ENCODE measurements around the gene CLBA1. TPM values are rescaled to one million over a fixed set of nuclear protein-coding genes. Genes with fewer than 3 reads are reported as not detected.
A peak's percentile ranks its signal among the peaks of the same experiment; 100 is the strongest.

CLBA1 gene
- total and polyA plus RNA-seq, 4 donors, result 12.3 to 22.3 (median 13.8) TPM

DNA sequence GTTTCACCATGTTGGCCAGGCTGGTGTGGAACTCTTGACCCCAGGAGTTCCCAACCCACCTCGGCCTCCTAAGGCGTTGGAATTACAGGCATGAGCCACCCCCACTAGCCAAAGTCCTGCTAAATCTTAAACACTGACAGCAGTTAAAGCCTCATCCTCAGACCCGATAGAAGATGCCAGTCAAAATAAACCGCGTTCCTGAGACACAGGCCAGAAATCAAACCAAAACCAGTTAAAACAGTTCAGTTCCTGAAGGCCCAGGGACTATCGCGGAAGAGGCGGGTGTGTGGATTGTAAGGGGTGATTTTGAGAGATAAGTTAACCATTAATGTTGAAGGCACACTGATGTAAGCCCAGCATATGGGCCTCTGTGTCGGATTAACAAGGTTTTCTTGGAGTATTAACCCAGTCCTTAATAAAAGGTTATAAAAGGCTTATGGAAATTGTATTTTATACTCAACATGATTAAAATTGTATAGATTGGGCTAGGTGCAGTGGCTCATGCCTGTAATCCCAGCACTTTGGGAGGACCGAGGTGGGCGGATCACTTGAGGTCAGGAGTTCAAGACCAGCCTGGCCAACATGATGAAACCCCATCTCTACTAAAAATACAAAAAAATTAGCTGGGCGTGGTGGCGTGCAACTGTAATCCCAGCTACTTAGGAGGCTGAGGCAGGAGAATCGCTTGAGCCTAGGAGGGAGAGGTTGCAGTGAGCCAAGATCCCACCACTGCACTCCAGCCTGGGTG lies 54.0 kb downstream of the CLBA1 start:
- ATAC-seq (ENCODE audit: insufficient read depth, low FRiP score) (no peak), DNase-seq (peak in 1 of 3 donors; percentile 41)
- TF ChIP-seq, protein P1, sequence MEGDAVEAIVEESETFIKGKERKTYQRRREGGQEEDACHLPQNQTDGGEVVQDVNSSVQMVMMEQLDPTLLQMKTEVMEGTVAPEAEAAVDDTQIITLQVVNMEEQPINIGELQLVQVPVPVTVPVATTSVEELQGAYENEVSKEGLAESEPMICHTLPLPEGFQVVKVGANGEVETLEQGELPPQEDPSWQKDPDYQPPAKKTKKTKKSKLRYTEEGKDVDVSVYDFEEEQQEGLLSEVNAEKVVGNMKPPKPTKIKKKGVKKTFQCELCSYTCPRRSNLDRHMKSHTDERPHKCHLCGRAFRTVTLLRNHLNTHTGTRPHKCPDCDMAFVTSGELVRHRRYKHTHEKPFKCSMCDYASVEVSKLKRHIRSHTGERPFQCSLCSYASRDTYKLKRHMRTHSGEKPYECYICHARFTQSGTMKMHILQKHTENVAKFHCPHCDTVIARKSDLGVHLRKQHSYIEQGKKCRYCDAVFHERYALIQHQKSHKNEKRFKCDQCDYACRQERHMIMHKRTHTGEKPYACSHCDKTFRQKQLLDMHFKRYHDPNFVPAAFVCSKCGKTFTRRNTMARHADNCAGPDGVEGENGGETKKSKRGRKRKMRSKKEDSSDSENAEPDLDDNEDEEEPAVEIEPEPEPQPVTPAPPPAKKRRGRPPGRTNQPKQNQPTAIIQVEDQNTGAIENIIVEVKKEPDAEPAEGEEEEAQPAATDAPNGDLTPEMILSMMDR (IDR thresholded peaks at IDR 0.05; ENCODE audit: control extremely low read depth, extremely low read depth), result no peak
- no peaks in the 10 kb centered on the region for H3K9me3 ChIP-seq (ENCODE audit: control insufficient read depth in 4 of 4, insufficient read depth in 3 of 4, low read length in 3 of 4)
- 78 to 88% methylated on average over 10 to 14 of the region's 14 CpGs for WGBS, 2 donors
- H3K27me3 ChIP-seq (ENCODE audit: control insufficient read depth in 3 of 3, insufficient read depth in 3 of 3, low read length in 2 of 3), result peaks cover 0 to 5% (median 0%) of the 10 kb centered on the region in 3 donors
- H3K9ac ChIP-seq (ENCODE audit: insufficient read depth in 1 of 2, low read length in 2 of 2), result no peak overlapping the region
- no peak overlapping the region for H3K4me3 ChIP-seq
- H3K36me3 ChIP-seq (ENCODE audit: control insufficient read depth in 4 of 4, insufficient read depth in 4 of 4, low read length in 4 of 4), result no peaks in the 10 kb centered on the region
- H3K27ac ChIP-seq (ENCODE audit: low read depth in 1 of 2, low read length in 1 of 2), result no peak overlapping the region
- H3K4me1 ChIP-seq (ENCODE audit: control insufficient read depth in 5 of 5, insufficient read depth in 5 of 5, low read length in 5 of 5), result no peaks in the 10 kb centered on the region

DNA sequence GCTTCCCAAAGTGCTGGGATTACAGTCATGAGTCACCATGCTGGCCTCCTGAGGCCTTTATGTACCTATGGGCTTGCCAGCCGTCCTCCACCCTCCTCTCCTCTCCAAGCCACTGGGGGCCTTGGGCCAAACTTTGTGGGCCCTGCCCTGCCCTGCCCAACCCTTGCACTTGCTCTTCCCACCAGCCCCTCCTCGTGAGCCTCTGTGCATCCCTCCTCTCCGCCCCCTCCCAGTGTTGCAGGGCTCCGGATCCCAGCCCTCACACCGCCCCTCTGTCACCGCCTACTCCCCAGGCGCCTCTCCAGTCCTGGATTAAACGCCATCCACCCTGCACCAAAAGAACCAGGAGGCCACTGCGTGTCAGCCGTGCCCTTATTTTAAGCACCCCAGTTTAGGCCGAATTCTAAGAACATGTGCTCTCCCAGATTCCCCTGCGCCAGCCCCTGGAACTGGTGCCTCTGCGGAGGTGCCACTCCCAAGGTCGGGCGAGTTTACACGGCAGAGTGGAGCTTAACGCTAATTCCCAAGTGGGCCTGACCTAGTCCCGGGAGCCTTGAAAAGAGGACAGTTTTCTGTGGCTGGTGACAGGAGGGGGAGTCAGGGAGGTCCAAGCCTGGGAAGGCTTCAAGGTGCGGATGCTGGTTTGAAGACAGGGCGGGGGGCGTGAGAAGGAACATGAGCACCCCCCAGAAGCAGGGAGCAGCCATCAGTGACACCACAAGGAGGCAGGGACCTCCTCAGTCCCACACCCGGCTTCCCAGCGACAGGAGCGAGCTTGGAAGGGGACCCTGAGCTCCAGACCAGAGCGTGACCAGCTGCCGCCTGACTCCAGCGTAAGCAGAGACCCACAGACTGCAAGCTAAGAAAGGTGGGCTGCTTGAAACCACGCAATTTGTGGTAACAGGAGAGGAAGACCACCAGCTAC lies 56.5 kb downstream of the CLBA1 start:
- WGBS, 2 donors, result 84 to 95% methylated on average over 28 of the region's 28 CpGs
- peaks cover 0 to 3% (median 0%) of the 10 kb centered on the region in 3 donors for H3K27me3 ChIP-seq (ENCODE audit: control insufficient read depth in 3 of 3, insufficient read depth in 3 of 3, low read length in 2 of 3)
- DNase-seq, result no peak
- H3K4me1 ChIP-seq (ENCODE audit: control insufficient read depth in 5 of 5, insufficient read depth in 5 of 5, low read length in 5 of 5), result no peaks in the 10 kb centered on the region
- TF ChIP-seq, protein P1 (IDR thresholded peaks at IDR 0.05; ENCODE audit: control extremely low read depth, extremely low read depth), result no peak
- no peak for ATAC-seq (ENCODE audit: insufficient read depth, low FRiP score)
- no peak overlapping the region for H3K4me3 ChIP-seq
- H3K9me3 ChIP-seq (ENCODE audit: control insufficient read depth in 4 of 4, insufficient read depth in 3 of 4, low read length in 3 of 4), result no peaks in the 10 kb centered on the region
- no peak overlapping the region for H3K27ac ChIP-seq (ENCODE audit: low read depth in 1 of 2, low read length in 1 of 2)
- H3K36me3 ChIP-seq (ENCODE audit: control insufficient read depth in 4 of 4, insufficient read depth in 4 of 4, low read length in 4 of 4), result no peaks in the 10 kb centered on the region
- H3K9ac ChIP-seq (ENCODE audit: insufficient read depth in 1 of 2, low read length in 2 of 2), result no peak overlapping the region

DNA sequence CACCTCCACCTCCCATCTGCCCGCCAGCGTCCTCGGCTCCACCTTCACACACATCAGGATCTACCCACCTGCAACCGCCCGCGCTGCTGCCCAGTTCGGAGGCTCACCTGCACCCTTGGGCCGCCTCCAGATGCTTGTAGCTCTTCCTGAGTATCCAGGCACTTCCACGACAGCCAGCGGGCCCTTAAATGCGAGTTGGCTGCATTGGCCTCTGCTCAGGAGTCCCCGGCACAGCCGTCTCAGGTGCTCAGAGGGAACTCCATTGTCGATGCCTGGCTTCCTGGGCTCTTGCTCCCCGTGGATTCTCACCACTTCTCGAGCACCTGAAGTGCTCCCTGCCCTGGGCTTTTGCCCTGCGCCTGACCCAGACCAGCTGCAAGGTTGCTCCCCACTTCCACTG lies 57.2 kb downstream of the CLBA1 start:
- Histone ChIP-seq H3K27ac (ENCODE audit: low read depth in 1 of 2, low read length in 1 of 2) (no peak overlapping the region), H3K4me3 (no peak overlapping the region), H3K27me3 (ENCODE audit: control insufficient read depth in 3 of 3, insufficient read depth in 3 of 3, low read length in 2 of 3) (peaks cover 0 to 3% (median 0%) of the 10 kb centered on the region in 3 donors), H3K9ac (ENCODE audit: insufficient read depth in 1 of 2, low read length in 2 of 2) (no peak overlapping the region), H3K9me3 (ENCODE audit: control insufficient read depth in 4 of 4, insufficient read depth in 3 of 4, low read length in 3 of 4) (no peaks in the 10 kb centered on the region), H3K4me1 (ENCODE audit: control insufficient read depth in 5 of 5, insufficient read depth in 5 of 5, low read length in 5 of 5) (no peaks in the 10 kb centered on the region), H3K36me3 (ENCODE audit: control insufficient read depth in 4 of 4, insufficient read depth in 4 of 4, low read length in 4 of 4) (no peaks in the 10 kb centered on the region)
- WGBS, 2 donors, result 88% methylated on average over 17 of the region's 17 CpGs
- TF ChIP-seq, protein P1 (IDR thresholded peaks at IDR 0.05; ENCODE audit: control extremely low read depth, extremely low read depth), result no peak
- ATAC-seq (ENCODE audit: insufficient read depth, low FRiP score) (no peak), DNase-seq (no peak)
